Kidney epithelial cell (primary cell): ENCODE measurements around the gene BAX. TPM values are rescaled to one million over a fixed set of nuclear protein-coding genes. Genes with fewer than 3 reads are reported as not detected.
A peak's percentile ranks its signal among the peaks of the same experiment; 100 is the strongest.

Experiments used
- DNase-seq: peaks from one replicate; pipeline ENCODE4 v3.0.0-alpha.2; 2010; ENCODE audit warnings: low read depth
- H3K27me3 ChIP-seq: 2 replicates; pipeline ENCODE4 v1.6.0; 2011; ENCODE audit warnings: low read length; ENCODE audit not compliant: control insufficient read depth, insufficient read depth
- H3K36me3 ChIP-seq: 2 replicates; pipeline ENCODE4 v1.5.1; 2011; ENCODE audit warnings: low read length; ENCODE audit not compliant: control insufficient read depth, insufficient read depth
- H3K4me3 ChIP-seq: 2 replicates; pipeline ENCODE4 v1.5.1; 2011; ENCODE audit warnings: low read depth, mild to moderate bottlenecking, control low read depth, low read length
- CTCF ChIP-seq: IDR thresholded peaks from 2 replicates; pipeline ENCODE4 v1.5.1; 2011; ENCODE audit warnings: mild to moderate bottlenecking, moderate library complexity, low read length, control low read depth, inconsistent platforms; ENCODE audit not compliant: insufficient read depth, poor library complexity, severe bottlenecking
- total RNA-seq: library from RNA; depleted of rRNA; stranded (reverse); fragments of >200 nt; gene quantifications from 2 replicates; pipeline ENCODE4 v1.2.3, GENCODE V29; 2015

The BAX gene
- total RNA-seq, 1 donor from 2014 or later = 128 TPM

- no peaks in the 10 kb centered on the region for H3K36me3 ChIP-seq
- no peak for DNase-seq
- H3K4me3 ChIP-seq = peak overlapping the region; percentile 81
- H3K27me3 ChIP-seq = no peaks in the 10 kb centered on the region
- no peak for TF ChIP-seq CTCF
Observed at GRCh38 chr19:48994035-48994386, 39.3 kb downstream of the BAX start.

GRCh38 chr19:48997972-48998371, 43.3 kb downstream of the BAX start:
- Histone ChIP-seq H3K27me3 (no peaks in the 10 kb centered on the region), H3K4me3 (no peak overlapping the region), H3K36me3 (no peaks in the 10 kb centered on the region)
- peak; percentile 66 for TF ChIP-seq CTCF
- no peak for DNase-seq

GRCh38 chr19:48999481-49000325, 45.0 kb downstream of the BAX start:
- DNase-seq = no peak
- H3K27me3 ChIP-seq = no peaks in the 10 kb centered on the region
- no peaks in the 10 kb centered on the region for H3K36me3 ChIP-seq
- H3K4me3 ChIP-seq = no peak overlapping the region
- peak; percentile 85 for TF ChIP-seq CTCF

GRCh38 chr19:49004133-49004532, 49.5 kb downstream of the BAX start:
- no peak for DNase-seq
- TF ChIP-seq CTCF = no peak
- H3K36me3 ChIP-seq = peaks cover 4% of the 10 kb centered on the region

GRCh38 chr19:49004964-49005614, 50.4 kb downstream of the BAX start:
- TF ChIP-seq CTCF = no peak

More at GRCh38 chr19:49004133-49004532, 49.5 kb downstream of the BAX start:
- no peak overlapping the region for H3K4me3 ChIP-seq
- no peaks in the 10 kb centered on the region for H3K27me3 ChIP-seq

More at GRCh38 chr19:49004964-49005614, 50.4 kb downstream of the BAX start:
- no peaks in the 10 kb centered on the region for H3K27me3 ChIP-seq
- no peak overlapping the region for H3K4me3 ChIP-seq
- DNase-seq = no peak
- peaks cover 4% of the 10 kb centered on the region for H3K36me3 ChIP-seq
